HL-60 (cell line): ENCODE results near the gene RABGAP1L.

Source experiments
- CTCF ChIP-seq: IDR thresholded peaks from one replicate; pipeline ENCODE4 v1.5.1; 2011; ENCODE audit warnings: low read length, control low read depth, inconsistent platforms; ENCODE audit not compliant: insufficient read depth
- GABPA ChIP-seq: IDR thresholded peaks from 2 replicates; pipeline ENCODE4 v1.6.1; 2012; ENCODE audit warnings: low read depth
- SPI1 ChIP-seq: IDR thresholded peaks from 2 replicates; pipeline ENCODE4 v1.6.1; 2012; ENCODE audit warnings: low read depth, mild to moderate bottlenecking, borderline replicate concordance

DNA sequence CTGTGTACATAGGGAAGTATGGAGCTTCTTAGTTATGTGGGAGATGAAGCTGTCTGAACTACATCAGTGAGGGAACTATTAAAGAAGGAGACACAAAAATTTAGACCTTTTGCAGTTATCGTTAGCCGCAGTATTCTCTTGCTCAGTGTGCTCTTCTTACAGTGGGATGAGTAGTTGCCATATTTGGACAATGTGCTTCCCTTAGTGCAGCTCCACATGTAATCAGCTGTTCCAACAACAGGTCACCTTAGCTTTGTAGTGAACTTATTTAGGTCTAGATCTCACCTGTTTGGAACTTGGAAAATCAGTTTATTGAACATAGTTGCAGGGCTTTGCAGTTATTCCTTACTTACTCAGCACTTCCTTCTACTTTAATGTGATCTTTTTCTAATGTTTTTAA is 306.5 kb downstream of the RABGAP1L start:
- no peak for TF ChIP-seq CTCF
- TF ChIP-seq GABPA = no peak
- TF ChIP-seq SPI1 = no peak
